GM12865 (cell line): ENCODE results near the gene TTLL11.

Source experiments
- DNase-seq: peaks from one replicate; pipeline ENCODE4 v3.0.0; 2010; ENCODE audit warnings: low read depth
- H3K4me3 ChIP-seq: 2 replicates; pipeline ENCODE4 v1.5.1; 2011; ENCODE audit warnings: mild to moderate bottlenecking, low read depth, low read length, control low read depth
- CTCF ChIP-seq: IDR thresholded peaks from 2 replicates; pipeline ENCODE4 v1.5.1; 2011; ENCODE audit warnings: low read length, control low read depth, low read depth, inconsistent platforms; ENCODE audit not compliant: insufficient read depth; ENCODE audit errors: missing control alignments

The TTLL11 gene

GRCh38 chr9:121926351-121926801 is 166.7 kb downstream of the TTLL11 start:
- no peak for TF ChIP-seq CTCF
- no peak for DNase-seq
- H3K4me3 ChIP-seq, result no peak overlapping the region

GRCh38 chr9:121925935-121926334 is 167.2 kb downstream of the TTLL11 start:
- no peak for TF ChIP-seq CTCF
- H3K4me3 ChIP-seq, result no peak overlapping the region
- DNase-seq, result no peak

GRCh38 chr9:121924700-121925099 is 168.4 kb downstream of the TTLL11 start:
- no peak overlapping the region for H3K4me3 ChIP-seq
- no peak for DNase-seq
- no peak for TF ChIP-seq CTCF

- no peak for TF ChIP-seq CTCF
- no peak for DNase-seq
Observed at GRCh38 chr9:121921444-121921843, 171.7 kb downstream of the TTLL11 start.

GRCh38 chr9:121917375-121918335 is 175.5 kb downstream of the TTLL11 start:
- no peak for DNase-seq
- TF ChIP-seq CTCF, result no peak

More at GRCh38 chr9:121921444-121921843, 171.7 kb downstream of the TTLL11 start:
- no peak overlapping the region for H3K4me3 ChIP-seq

GRCh38 chr9:121915304-121915625 is 177.8 kb downstream of the TTLL11 start:
- H3K4me3 ChIP-seq, result no peak overlapping the region
- DNase-seq, result no peak
- TF ChIP-seq CTCF, result no peak

More at GRCh38 chr9:121917375-121918335, 175.5 kb downstream of the TTLL11 start:
- H3K4me3 ChIP-seq, result no peak overlapping the region
